Mucosa of descending colon (tissue), 3 donors: ENCODE data around the gene CD55. TPM values are rescaled to one million over a fixed set of nuclear protein-coding genes. Genes with fewer than 3 reads are reported as not detected.

Source experiments
- ATAC-seq: fragments of 200-7000 bp; cut with Tn5 transposase; one replicate; pipeline ENCODE4 v1.9.1; 2020; ENCODE audit warnings: mild to moderate bottlenecking, moderate library complexity
- DNase-seq, 3 donors: peaks; one replicate each; pipeline ENCODE4 v3.0.0-alpha.2; 2020
- H3K36me3 ChIP-seq: fragments of 200-600 bp; one replicate; pipeline ENCODE4 v1.8.0; 2021; ENCODE audit warnings: low read depth, mild to moderate bottlenecking
- H3K4me1 ChIP-seq: fragments of 200-600 bp; one replicate; pipeline ENCODE4 v1.8.0; 2021; ENCODE audit warnings: low read depth, mild to moderate bottlenecking
- H3K4me3 ChIP-seq: fragments of 200-600 bp; one replicate; pipeline ENCODE4 v1.8.0; 2021; ENCODE audit warnings: mild to moderate bottlenecking
- H3K9me3 ChIP-seq: fragments of 200-600 bp; one replicate; pipeline ENCODE4 v1.8.0; 2021; ENCODE audit warnings: mild to moderate bottlenecking
- intact Hi-C, 2 donors: fragments of 100-400 bp; cut with DNase I in 1 of 2; cut with micrococcal nuclease in 1 of 2; formaldehyde crosslinking; loops; one replicate each; pipeline versions ENCODE4 v1.11.0 to v1.11.1; 2022; cut with DNase I, micrococcal nuclease
- total RNA-seq, 3 donors: library from RNA; stranded (reverse); fragmentation: NEBNext Ultra II Directional in 2 of 3; extraction: Animal tissue kit (Norgen Biotek cat#: 25700) in 2 of 3; gene quantifications; one replicate each; pipeline versions ENCODE4 v1.2.1 to v1.2.4, GENCODE V29; 2021 to 2023
- TF ChIP-seq, protein P1 (sequence below): fragments of 200-600 bp; IDR thresholded peaks from one replicate; pipeline ENCODE4 v1.8.0; 2022; ENCODE audit warnings: antibody characterized with exemption, mild to moderate bottlenecking
- donor health status: DM: no; HTN: no; CAD: no; lungs with moderate emphysema.
- donor health status: DM: no; HTN: no; CAD: no.
- donor health status: DM: no; HTN: yes; CAD: no.

Gene CD55
- total RNA-seq, 3 donors from 2014 or later, result 40.1 to 53.0 (median 50.8) TPM

DNA sequence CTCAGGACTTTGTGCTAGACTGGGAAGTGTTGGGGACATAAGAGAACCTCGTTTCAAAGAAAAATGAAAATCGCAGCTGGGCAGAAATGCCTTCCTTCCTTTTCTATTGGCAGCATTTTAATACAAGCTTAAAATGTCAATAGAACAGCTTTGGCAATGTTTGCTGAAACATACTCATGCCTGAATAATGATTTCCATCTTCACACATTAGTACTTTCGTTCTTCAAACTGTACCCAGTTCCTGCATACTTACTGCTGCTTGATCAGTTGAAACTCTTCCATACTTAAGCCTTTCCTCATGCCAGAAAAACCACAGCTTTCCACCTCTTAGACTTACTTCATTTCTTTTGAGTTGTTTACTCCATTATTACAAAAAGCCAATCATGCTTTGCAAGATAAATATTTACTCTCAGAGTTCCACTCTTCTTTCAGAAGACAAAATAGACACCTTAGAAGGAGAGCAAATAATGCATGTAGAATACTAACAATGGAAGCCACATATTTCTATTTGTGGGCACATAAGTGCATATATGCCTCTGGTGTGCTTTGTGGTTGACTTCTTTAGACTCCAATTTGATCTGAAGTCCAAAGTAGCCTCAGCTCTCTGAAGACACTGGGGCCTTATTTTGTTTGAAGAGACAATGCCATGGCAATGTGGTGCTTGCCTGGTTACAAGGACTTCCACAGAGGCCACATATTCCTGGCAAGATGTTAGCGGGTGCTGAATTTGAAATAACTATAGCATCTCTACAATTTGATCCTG lies 22.7 kb upstream of the CD55 start:
- DNase-seq (no peak), ATAC-seq (no peak)
- H3K9me3 ChIP-seq, result no peaks in the 10 kb centered on the region
- intact Hi-C loops, result no loop called here
- H3K4me3 ChIP-seq, result no peak overlapping the region
- TF ChIP-seq, protein P1, sequence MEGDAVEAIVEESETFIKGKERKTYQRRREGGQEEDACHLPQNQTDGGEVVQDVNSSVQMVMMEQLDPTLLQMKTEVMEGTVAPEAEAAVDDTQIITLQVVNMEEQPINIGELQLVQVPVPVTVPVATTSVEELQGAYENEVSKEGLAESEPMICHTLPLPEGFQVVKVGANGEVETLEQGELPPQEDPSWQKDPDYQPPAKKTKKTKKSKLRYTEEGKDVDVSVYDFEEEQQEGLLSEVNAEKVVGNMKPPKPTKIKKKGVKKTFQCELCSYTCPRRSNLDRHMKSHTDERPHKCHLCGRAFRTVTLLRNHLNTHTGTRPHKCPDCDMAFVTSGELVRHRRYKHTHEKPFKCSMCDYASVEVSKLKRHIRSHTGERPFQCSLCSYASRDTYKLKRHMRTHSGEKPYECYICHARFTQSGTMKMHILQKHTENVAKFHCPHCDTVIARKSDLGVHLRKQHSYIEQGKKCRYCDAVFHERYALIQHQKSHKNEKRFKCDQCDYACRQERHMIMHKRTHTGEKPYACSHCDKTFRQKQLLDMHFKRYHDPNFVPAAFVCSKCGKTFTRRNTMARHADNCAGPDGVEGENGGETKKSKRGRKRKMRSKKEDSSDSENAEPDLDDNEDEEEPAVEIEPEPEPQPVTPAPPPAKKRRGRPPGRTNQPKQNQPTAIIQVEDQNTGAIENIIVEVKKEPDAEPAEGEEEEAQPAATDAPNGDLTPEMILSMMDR, result no peak
- H3K4me1 ChIP-seq, result no peaks in the 10 kb centered on the region
- H3K36me3 ChIP-seq, result no peaks in the 10 kb centered on the region

DNA sequence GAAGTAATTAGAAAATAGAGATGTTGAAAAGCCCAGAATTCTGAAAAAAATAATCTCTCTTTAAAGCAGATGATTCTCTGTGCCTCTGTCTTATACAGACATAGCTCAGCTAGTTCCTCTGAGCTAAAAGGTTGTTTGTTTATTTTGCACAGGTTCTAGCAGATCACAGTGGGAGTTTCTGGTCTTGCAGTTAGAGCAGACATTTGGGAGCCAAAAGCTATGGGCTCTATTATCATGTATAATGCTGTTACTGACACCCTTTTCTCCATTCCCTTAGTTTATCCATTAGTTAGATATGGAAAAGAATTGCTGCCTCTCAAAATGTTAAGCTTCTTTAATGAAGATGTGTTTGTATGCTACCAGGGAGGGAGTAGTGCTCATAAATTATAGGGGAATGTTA lies 20.5 kb upstream of the CD55 start:
- no peaks in the 10 kb centered on the region for H3K9me3 ChIP-seq
- H3K36me3 ChIP-seq, result no peaks in the 10 kb centered on the region
- no peak overlapping the region for H3K4me3 ChIP-seq
- DNase-seq (no peak), ATAC-seq (no peak)
- intact Hi-C loops, result no loop called here
- H3K4me1 ChIP-seq, result no peaks in the 10 kb centered on the region
- TF ChIP-seq, protein P1, result no peak

DNA sequence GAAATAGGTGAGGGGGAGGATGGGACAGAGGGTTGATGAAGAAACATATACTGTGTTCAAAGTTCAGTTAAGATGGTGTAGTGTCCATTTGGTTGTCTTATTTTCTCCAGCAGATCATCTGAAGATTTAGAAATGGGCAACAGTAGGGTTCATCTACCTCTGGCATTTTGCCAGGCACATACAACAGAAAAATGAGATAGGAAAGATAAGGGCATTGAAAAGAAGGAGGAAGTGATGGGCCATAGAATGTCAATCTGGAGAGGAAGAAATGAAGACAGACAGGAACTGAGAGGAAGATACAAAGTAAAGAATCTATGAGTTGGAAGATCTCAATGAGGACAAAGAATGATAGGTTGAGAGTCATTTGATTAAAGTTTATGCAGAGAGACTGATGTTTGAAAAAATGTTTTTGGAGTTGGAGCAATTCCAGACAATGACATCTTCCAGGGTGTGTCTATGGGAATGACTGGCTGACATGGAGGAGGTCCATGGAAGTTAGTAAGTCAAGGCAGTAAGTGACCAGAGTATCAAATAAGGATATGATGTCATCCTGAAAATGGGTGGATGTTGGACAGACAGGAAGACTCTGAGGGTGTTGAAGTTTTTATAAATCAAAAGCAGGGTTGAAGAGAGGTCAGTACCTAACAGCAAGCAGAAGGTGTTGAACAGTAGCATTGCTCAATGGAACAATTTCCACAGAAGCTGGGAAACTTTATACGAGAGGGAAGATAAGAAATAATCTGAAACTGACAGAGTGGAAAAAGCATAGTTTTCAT lies 18.7 kb upstream of the CD55 start:
- peak; percentile 31 for ATAC-seq
- H3K9me3 ChIP-seq, result no peaks in the 10 kb centered on the region
- TF ChIP-seq, protein P1, result no peak
- no peak overlapping the region for H3K4me3 ChIP-seq
- no peaks in the 10 kb centered on the region for H3K36me3 ChIP-seq
- intact Hi-C loops, result no loop called here
- no peaks in the 10 kb centered on the region for H3K4me1 ChIP-seq
- no peak for DNase-seq

DNA sequence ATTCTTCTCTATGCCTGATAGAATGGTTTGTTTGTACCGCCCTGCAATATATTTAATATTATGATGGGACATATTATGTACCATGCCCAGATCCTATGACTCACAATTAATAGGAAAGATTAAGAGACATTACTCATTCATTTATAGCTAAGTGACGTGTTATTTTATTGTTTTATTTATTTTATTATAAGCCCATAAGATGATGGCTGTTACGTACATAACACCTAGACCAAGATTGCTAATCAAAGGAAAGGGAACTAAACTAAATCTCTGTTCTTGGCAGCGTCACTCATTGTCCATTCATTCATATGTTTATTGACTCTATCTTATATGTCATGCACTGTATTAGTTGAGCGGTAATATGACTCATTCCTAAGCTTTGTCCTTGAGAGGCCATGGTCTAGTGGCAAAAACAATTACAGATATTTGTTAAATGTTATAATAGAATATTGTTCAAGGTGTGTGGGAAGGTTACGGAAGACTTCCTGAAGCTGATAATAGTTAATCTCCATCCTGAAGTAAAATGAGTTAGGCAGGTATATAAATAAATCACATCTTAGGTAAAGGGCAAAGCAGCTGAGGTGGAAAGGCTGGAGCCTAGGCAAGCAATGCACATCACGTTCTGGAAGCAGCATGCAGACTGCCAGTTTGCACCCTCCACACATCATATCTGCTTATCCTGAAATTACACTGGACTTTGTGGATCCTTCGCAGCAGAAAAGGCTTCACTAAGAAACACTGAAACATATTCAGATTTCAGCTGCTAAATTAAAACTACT lies 16.6 kb upstream of the CD55 start:
- Histone ChIP-seq H3K4me1 (peaks cover 7% of the 10 kb centered on the region), H3K4me3 (no peak overlapping the region), H3K36me3 (no peaks in the 10 kb centered on the region), H3K9me3 (no peaks in the 10 kb centered on the region)
- TF ChIP-seq, protein P1, result no peak
- DNase-seq (no peak), ATAC-seq (peak; percentile 71)
- intact Hi-C loops, result no loop called here

DNA sequence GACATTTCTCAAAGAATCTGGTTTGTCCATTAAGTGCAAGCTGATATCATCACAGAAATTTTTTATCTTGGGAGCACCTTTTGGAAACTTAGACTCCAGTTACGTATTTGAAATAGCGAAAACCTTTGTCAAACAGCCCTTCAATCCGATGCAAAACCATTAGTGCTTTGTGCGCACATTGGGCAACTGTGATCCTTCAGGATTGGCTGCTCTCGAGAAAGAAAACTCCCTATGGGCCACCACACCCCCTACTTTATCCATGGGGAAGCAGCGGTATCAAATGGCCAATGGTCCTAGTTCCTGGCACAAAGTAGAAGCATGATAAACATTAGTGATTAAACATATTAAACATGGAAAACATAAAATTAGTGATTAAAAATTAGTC lies 16.0 kb upstream of the CD55 start:
- Histone ChIP-seq H3K4me1 (peaks cover 11% of the 10 kb centered on the region), H3K9me3 (no peaks in the 10 kb centered on the region), H3K4me3 (no peak overlapping the region), H3K36me3 (no peaks in the 10 kb centered on the region)
- intact Hi-C loops, result no loop called here
- TF ChIP-seq, protein P1, result no peak
- ATAC-seq, result no peak
- DNase-seq, result no peak
